Left ventricle myocardium inferior (tissue), 1 donor: ENCODE results near the gene GCDH. TPM values are rescaled to one million over a fixed set of nuclear protein-coding genes. Genes with fewer than 3 reads are reported as not detected.

Experiments
- DNase-seq: peaks from one replicate; pipeline ENCODE4 v3.0.0-alpha.2; 2020
- H3K27ac ChIP-seq: fragments of 200-600 bp; replicated peaks from 2 replicates; pipeline ENCODE4 v1.8.0; 2021
- H3K27me3 ChIP-seq: fragments of 200-600 bp; 2 replicates; pipeline ENCODE4 v1.8.0; 2021; ENCODE audit warnings: low read depth
- H3K36me3 ChIP-seq: fragments of 200-600 bp; 2 replicates; pipeline ENCODE4 v1.8.0; 2021
- H3K4me1 ChIP-seq: fragments of 200-600 bp; 2 replicates; pipeline ENCODE4 v1.8.0; 2021
- H3K4me3 ChIP-seq: fragments of 200-600 bp; 2 replicates; pipeline ENCODE4 v1.8.0; 2021; ENCODE audit warnings: mild to moderate bottlenecking, moderate library complexity
- H3K9me3 ChIP-seq: fragments of 200-600 bp; replicated peaks from 2 replicates; pipeline ENCODE4 v1.8.0; 2021
- intact Hi-C: fragments of 100-400 bp; cut with micrococcal nuclease; formaldehyde crosslinking; loops from one replicate; pipeline ENCODE4 v1.11.0; 2022
- total RNA-seq: library from RNA; stranded (reverse); fragmentation: NEBNext Ultra II Directional; extraction: Animal tissue kit (Norgen Biotek cat#: 25700); gene quantifications from one replicate; pipeline ENCODE4 v1.2.1, GENCODE V29; 2021
- TF ChIP-seq, protein P1 (sequence below): fragments of 200-600 bp; IDR thresholded peaks from 2 replicates; pipeline ENCODE4 v1.8.0; 2021; ENCODE audit warnings: antibody characterized with exemption, mild to moderate bottlenecking, borderline replicate concordance
- donor health status: DM: no; HTN: yes; CAD: no; lungs with severe emphysema.

Gene GCDH
- total RNA-seq, 1 donor from 2014 or later, result 41.8 TPM

GRCh38 chr19:12868540-12869112, 22.3 kb upstream of the GCDH start:
- no peak for DNase-seq
- no peak overlapping the region for H3K27ac ChIP-seq
- peaks cover 29% of the 10 kb centered on the region for H3K27me3 ChIP-seq
- H3K4me1 ChIP-seq, result peaks cover 15% of the 10 kb centered on the region
- intact Hi-C loops, result no loop called here
- H3K9me3 ChIP-seq, result no peaks in the 10 kb centered on the region
- H3K4me3 ChIP-seq, result no peak overlapping the region
- no peaks in the 10 kb centered on the region for H3K36me3 ChIP-seq
- TF ChIP-seq, protein P1, sequence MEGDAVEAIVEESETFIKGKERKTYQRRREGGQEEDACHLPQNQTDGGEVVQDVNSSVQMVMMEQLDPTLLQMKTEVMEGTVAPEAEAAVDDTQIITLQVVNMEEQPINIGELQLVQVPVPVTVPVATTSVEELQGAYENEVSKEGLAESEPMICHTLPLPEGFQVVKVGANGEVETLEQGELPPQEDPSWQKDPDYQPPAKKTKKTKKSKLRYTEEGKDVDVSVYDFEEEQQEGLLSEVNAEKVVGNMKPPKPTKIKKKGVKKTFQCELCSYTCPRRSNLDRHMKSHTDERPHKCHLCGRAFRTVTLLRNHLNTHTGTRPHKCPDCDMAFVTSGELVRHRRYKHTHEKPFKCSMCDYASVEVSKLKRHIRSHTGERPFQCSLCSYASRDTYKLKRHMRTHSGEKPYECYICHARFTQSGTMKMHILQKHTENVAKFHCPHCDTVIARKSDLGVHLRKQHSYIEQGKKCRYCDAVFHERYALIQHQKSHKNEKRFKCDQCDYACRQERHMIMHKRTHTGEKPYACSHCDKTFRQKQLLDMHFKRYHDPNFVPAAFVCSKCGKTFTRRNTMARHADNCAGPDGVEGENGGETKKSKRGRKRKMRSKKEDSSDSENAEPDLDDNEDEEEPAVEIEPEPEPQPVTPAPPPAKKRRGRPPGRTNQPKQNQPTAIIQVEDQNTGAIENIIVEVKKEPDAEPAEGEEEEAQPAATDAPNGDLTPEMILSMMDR, result no peak

- no peak for DNase-seq
- Histone ChIP-seq H3K27ac (no peak overlapping the region), H3K4me3 (no peak overlapping the region), H3K36me3 (peaks cover 13% of the 10 kb centered on the region), H3K27me3 (peaks cover 36% of the 10 kb centered on the region), H3K4me1 (peaks cover 17% of the 10 kb centered on the region), H3K9me3 (no peaks in the 10 kb centered on the region)
- TF ChIP-seq, protein P1, result no peak
- intact Hi-C loops, result no loop called here
These were observed 19.3 kb upstream of the GCDH start for GRCh38 chr19:12871681-12872080.

DNA sequence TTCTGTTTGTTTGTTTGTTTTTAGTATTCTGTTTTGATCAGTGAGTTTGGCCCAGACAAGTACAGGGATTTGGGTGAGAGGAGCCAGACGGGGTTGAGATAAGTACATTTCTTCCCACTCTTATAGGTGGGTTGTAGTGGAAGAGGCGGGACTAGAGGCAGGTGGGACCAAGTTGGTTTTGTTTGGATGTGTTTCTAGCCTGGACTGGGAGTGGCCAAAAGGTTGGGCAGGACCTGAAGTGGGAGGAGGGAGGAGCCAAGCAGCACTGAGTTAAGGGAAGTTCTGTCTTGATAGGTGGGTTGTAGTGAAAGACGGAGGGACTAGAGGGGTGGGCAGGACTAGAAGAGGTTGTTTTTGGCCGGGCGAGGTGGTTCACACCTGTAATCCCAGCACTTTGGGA, 18.7 kb upstream of the GCDH start:
- peaks cover 15% of the 10 kb centered on the region for H3K4me1 ChIP-seq
- DNase-seq, result no peak
- TF ChIP-seq, protein P1, result no peak
- H3K27ac ChIP-seq, result no peak overlapping the region
- intact Hi-C loops, result no loop called here
- H3K27me3 ChIP-seq, result peaks cover 30% of the 10 kb centered on the region
- H3K4me3 ChIP-seq, result no peak overlapping the region
- no peaks in the 10 kb centered on the region for H3K9me3 ChIP-seq
- H3K36me3 ChIP-seq, result peaks cover 18% of the 10 kb centered on the region

- DNase-seq, result no peak
- Histone ChIP-seq H3K4me3 (peak overlapping the region; percentile 59), H3K27ac (no peak overlapping the region), H3K4me1 (peaks cover 8% of the 10 kb centered on the region), H3K9me3 (no peaks in the 10 kb centered on the region), H3K27me3 (peaks cover 22% of the 10 kb centered on the region), H3K36me3 (peaks cover 28% of the 10 kb centered on the region)
- intact Hi-C loops, result no loop called here
- TF ChIP-seq, protein P1, result no peak
These were observed 17.7 kb upstream of the GCDH start for GRCh38 chr19:12872941-12873890.

DNA sequence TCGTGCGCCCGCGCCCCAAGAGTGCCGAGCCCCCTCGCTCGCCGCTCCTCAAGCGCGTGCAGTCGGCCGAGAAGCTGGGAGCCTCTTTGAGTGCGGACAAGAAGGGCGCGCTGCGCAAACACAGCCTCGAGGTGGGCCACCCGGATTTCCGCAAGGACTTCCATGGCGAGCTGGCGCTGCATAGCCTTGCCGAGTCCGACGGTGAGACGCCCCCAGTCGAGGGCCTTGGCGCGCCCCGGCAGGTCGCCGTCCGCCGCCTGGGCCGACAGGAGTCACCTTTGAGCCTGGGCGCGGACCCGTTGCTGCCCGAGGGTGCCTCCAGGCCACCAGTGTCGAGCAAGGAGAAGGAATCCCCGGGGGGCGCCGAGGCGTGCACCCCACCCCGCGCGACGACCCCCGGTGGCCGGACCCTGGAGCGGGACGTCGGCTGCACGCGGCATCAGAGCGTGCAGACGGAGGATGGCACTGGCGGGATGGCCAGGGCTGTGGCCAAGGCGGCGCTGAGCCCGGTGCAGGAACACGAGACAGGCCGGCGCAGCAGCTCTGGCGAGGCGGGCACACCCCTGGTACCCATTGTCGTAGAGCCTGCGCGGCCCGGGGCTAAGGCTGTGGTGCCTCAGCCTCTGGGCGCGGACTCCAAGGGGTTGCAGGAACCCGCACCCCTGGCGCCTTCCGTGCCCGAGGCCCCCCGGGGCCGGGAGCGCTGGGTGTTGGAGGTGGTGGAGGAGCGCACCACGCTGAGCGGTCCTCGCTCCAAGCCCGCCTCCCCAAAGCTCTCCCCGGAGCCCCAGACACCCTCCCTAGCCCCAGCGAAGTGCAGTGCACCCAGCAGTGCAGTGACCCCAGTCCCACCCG, 16.8 kb upstream of the GCDH start:
- Histone ChIP-seq H3K4me3 (peak overlapping the region; percentile 59), H3K36me3 (peaks cover 34% of the 10 kb centered on the region), H3K9me3 (no peaks in the 10 kb centered on the region), H3K4me1 (peaks cover 8% of the 10 kb centered on the region), H3K27me3 (peaks cover 13% of the 10 kb centered on the region), H3K27ac (no peak overlapping the region)
- intact Hi-C loops, result no loop called here
- TF ChIP-seq, protein P1, result no peak
- DNase-seq, result no peak
